Memory B cell (primary cell): ENCODE data around the gene KLK3.

Experiments used
- ATAC-seq: fragments of 150-1000 bp; cut with Tn5 transposase; 2 replicates; pipeline ENCODE4 v1.10.0; 2021; ENCODE audit warnings: low read depth, mild to moderate bottlenecking, moderate library complexity
- DNase-seq, 2 donors: peaks; one replicate each; pipeline ENCODE4 v3.0.0; 2022; ENCODE audit warnings: low spot score in 2 of 2
- H3K27ac Mint-ChIP-seq: one replicate; pipeline ENCODE4 v1.8.0; 2022; ENCODE audit warnings: mild to moderate bottlenecking, moderate library complexity, mixed read lengths
- H3K27me3 Mint-ChIP-seq: one replicate; pipeline ENCODE4 v1.8.0; 2022; ENCODE audit warnings: mixed read lengths
- H3K36me3 Mint-ChIP-seq: one replicate; pipeline ENCODE4 v1.8.0; 2022; ENCODE audit warnings: mild to moderate bottlenecking, mixed read lengths
- H3K4me1 Mint-ChIP-seq: one replicate; pipeline ENCODE4 v1.8.0; 2022; ENCODE audit warnings: mixed read lengths
- H3K4me3 Mint-ChIP-seq: one replicate; pipeline ENCODE4 v1.8.0; 2022; ENCODE audit warnings: mild to moderate bottlenecking, moderate library complexity, mixed read lengths
- H3K9me3 Mint-ChIP-seq: one replicate; pipeline ENCODE4 v1.8.0; 2022; ENCODE audit warnings: mixed read lengths

KLK3 gene

DNA sequence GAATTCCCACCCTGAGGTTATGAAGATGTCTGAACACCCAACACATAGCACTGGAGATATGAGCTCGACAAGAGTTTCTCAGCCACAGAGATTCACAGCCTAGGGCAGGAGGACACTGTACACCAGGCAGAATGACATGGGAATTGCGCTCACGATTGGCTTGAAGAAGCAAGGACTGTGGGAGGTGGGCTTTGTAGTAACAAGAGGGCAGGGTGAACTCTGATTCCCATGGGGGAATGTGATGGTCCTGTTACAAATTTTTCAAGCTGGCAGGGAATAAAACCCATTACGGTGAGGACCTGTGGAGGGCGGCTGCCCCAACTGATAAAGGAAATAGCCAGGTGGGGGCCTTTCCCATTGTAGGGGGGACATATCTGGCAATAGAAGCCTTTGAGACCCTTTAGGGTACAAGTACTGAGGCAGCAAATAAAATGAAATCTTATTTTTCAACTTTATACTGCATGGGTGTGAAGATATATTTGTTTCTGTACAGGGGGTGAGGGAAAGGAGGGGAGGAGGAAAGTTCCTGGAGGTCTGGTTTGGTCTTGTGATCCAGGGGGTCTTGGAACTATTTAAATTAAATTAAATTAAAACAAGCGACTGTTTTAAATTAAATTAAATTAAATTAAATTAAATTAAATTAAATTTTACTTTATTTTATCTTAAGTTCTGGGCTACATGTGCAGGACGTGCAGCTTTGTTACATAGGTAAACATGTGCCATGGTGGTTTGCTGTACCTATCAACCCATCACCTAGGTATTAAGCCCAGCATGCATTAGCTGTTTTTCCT, 7.0 kb downstream of the KLK3 start:
- Mint-ChIP-seq H3K9me3 (peaks cover 7% of the 10 kb centered on the region), H3K4me1 (peaks cover 7% of the 10 kb centered on the region), H3K27me3 (peaks cover 23% of the 10 kb centered on the region), H3K36me3 (peaks cover 5% of the 10 kb centered on the region), H3K27ac (no peak overlapping the region), H3K4me3 (no peak overlapping the region)
- ATAC-seq (no peak), DNase-seq (no peak)

GRCh38 chr19:50869479-50869878, 14.8 kb downstream of the KLK3 start:
- Mint-ChIP-seq H3K27ac (no peak overlapping the region), H3K4me1 (no peaks in the 10 kb centered on the region), H3K9me3 (no peaks in the 10 kb centered on the region), H3K27me3 (peaks cover 19% of the 10 kb centered on the region), H3K4me3 (no peak overlapping the region), H3K36me3 (no peaks in the 10 kb centered on the region)
- ATAC-seq (no peak), DNase-seq (no peak)

- H3K9me3 Mint-ChIP-seq, result no peaks in the 10 kb centered on the region
- no peaks in the 10 kb centered on the region for H3K4me1 Mint-ChIP-seq
- no peaks in the 10 kb centered on the region for H3K36me3 Mint-ChIP-seq
- DNase-seq, result no peak
- peak; percentile 34 for ATAC-seq
- peaks cover 19% of the 10 kb centered on the region for H3K27me3 Mint-ChIP-seq
- H3K4me3 Mint-ChIP-seq, result no peak overlapping the region
- H3K27ac Mint-ChIP-seq, result no peak overlapping the region
Observed at GRCh38 chr19:50870417-50871089, 15.8 kb downstream of the KLK3 start.

- H3K4me3 Mint-ChIP-seq, result no peak within 1 kb of the TSS
- H3K27ac Mint-ChIP-seq, result no peak within 1 kb of the TSS
Observed at GRCh38 chr19:50873056-50873455, 18.3 kb downstream of the KLK3 start, which contains the start of gene KLK2. TSS of gene KLK2 (plus strand) at chr19:50873439. CDS start at chr19:50873474, 35 bp downstream.

DNA sequence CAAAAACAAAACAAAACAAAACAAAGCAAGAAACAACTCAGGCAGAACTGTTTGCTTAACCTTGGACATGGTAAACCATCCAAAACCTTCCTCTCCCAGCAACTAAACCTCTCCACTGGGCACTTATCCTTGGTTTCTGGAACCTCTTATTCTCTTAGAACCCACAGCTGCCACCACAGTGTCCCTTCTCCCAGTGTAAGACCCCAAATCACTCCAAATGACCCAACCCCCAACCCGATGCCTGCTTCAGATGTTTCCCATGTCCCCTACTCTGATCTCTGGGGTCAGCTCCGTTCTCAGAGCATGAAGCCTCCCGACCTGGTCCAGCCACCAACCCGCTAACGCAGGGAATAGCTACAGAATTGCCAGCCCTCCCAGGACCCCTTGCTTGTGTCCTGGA, 19.5 kb downstream of the KLK3 start:
- ATAC-seq (no peak), DNase-seq (no peak)
- no peak overlapping the region for H3K27ac Mint-ChIP-seq
- H3K9me3 Mint-ChIP-seq, result no peaks in the 10 kb centered on the region
- H3K27me3 Mint-ChIP-seq, result peaks cover 18% of the 10 kb centered on the region
- no peaks in the 10 kb centered on the region for H3K36me3 Mint-ChIP-seq
- H3K4me1 Mint-ChIP-seq, result peaks cover 2% of the 10 kb centered on the region
- no peak overlapping the region for H3K4me3 Mint-ChIP-seq

More at GRCh38 chr19:50873056-50873455, 18.3 kb downstream of the KLK3 start, which contains the start of gene KLK2:
- ATAC-seq (no peak), DNase-seq (no peak)
- Mint-ChIP-seq H3K36me3 (no peaks in the 10 kb centered on the region), H3K9me3 (no peaks in the 10 kb centered on the region), H3K27me3 (peaks cover 18% of the 10 kb centered on the region), H3K4me1 (no peaks in the 10 kb centered on the region)

- DNase-seq (no peak), ATAC-seq (peak; percentile 62)
- Mint-ChIP-seq H3K4me1 (peaks cover 2% of the 10 kb centered on the region), H3K36me3 (no peaks in the 10 kb centered on the region), H3K9me3 (no peaks in the 10 kb centered on the region), H3K4me3 (no peak overlapping the region), H3K27me3 (peaks cover 13% of the 10 kb centered on the region), H3K27ac (no peak overlapping the region)
Observed at GRCh38 chr19:50875795-50876422, 21.2 kb downstream of the KLK3 start.

DNA sequence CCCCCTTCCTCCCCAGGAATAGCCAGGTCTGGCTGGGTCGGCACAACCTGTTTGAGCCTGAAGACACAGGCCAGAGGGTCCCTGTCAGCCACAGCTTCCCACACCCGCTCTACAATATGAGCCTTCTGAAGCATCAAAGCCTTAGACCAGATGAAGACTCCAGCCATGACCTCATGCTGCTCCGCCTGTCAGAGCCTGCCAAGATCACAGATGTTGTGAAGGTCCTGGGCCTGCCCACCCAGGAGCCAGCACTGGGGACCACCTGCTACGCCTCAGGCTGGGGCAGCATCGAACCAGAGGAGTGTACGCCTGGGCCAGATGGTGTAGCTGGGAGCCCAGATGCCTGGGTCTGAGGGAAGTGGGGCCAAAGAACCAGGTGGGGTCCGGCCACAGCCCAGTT, 21.7 kb downstream of the KLK3 start:
- peaks cover 2% of the 10 kb centered on the region for H3K4me1 Mint-ChIP-seq
- H3K9me3 Mint-ChIP-seq, result no peaks in the 10 kb centered on the region
- ATAC-seq, result no peak
- no peak overlapping the region for H3K27ac Mint-ChIP-seq
- no peak for DNase-seq
- H3K4me3 Mint-ChIP-seq, result no peak overlapping the region
- H3K27me3 Mint-ChIP-seq, result peaks cover 8% of the 10 kb centered on the region
- H3K36me3 Mint-ChIP-seq, result no peaks in the 10 kb centered on the region

DNA sequence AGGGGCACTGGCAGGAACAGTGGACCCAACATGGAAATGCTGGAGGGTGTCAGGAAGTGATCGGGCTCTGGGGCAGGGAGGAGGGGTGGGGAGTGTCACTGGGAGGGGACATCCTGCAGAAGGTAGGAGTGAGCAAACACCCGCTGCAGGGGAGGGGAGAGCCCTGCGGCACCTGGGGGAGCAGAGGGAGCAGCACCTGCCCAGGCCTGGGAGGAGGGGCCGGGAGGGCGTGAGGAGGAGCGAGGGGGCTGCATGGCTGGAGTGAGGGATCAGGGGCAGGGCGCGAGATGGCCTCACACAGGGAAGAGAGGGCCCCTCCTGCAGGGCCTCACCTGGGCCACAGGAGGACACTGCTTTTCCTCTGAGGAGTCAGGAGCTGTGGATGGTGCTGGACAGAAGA, 22.6 kb downstream of the KLK3 start:
- ATAC-seq (no peak), DNase-seq (no peak)
- Mint-ChIP-seq H3K36me3 (no peaks in the 10 kb centered on the region), H3K27ac (no peak overlapping the region), H3K9me3 (no peaks in the 10 kb centered on the region), H3K27me3 (peaks cover 5% of the 10 kb centered on the region), H3K4me3 (no peak overlapping the region), H3K4me1 (peaks cover 9% of the 10 kb centered on the region)

GRCh38 chr19:50878851-50879250, 24.1 kb downstream of the KLK3 start:
- H3K36me3 Mint-ChIP-seq, result no peaks in the 10 kb centered on the region
- peaks cover 9% of the 10 kb centered on the region for H3K4me1 Mint-ChIP-seq
- H3K4me3 Mint-ChIP-seq, result no peak overlapping the region
- DNase-seq (no peak), ATAC-seq (no peak)
- H3K27ac Mint-ChIP-seq, result no peak overlapping the region
- H3K27me3 Mint-ChIP-seq, result peaks cover 4% of the 10 kb centered on the region
- no peaks in the 10 kb centered on the region for H3K9me3 Mint-ChIP-seq

DNA sequence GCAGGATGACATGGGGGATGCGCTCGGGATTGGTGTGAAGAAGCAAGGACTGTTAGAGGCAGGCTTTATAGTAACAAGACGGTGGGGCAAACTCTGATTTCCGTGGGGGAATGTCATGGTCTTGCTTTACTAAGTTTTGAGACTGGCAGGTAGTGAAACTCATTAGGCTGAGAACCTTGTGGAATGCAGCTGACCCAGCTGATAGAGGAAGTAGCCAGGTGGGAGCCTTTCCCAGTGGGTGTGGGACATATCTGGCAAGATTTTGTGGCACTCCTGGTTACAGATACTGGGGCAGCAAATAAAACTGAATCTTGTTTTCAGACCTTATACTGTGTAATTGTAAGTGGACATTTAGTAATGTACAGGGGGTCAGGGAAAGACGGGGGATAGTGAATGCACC, 25.5 kb downstream of the KLK3 start:
- ATAC-seq (no peak), DNase-seq (no peak)
- H3K27me3 Mint-ChIP-seq, result peaks cover 6% of the 10 kb centered on the region
- peaks cover 9% of the 10 kb centered on the region for H3K4me1 Mint-ChIP-seq
- H3K9me3 Mint-ChIP-seq, result no peaks in the 10 kb centered on the region
- H3K36me3 Mint-ChIP-seq, result no peaks in the 10 kb centered on the region
- no peak overlapping the region for H3K27ac Mint-ChIP-seq
- H3K4me3 Mint-ChIP-seq, result no peak overlapping the region

- peaks cover 10% of the 10 kb centered on the region for H3K4me1 Mint-ChIP-seq
- peaks cover 6% of the 10 kb centered on the region for H3K27me3 Mint-ChIP-seq
- DNase-seq, result no peak
- no peak overlapping the region for H3K27ac Mint-ChIP-seq
- no peaks in the 10 kb centered on the region for H3K9me3 Mint-ChIP-seq
- H3K36me3 Mint-ChIP-seq, result no peaks in the 10 kb centered on the region
- no peak for ATAC-seq
- H3K4me3 Mint-ChIP-seq, result no peak overlapping the region
Observed at GRCh38 chr19:50882188-50882587, 27.5 kb downstream of the KLK3 start.

DNA sequence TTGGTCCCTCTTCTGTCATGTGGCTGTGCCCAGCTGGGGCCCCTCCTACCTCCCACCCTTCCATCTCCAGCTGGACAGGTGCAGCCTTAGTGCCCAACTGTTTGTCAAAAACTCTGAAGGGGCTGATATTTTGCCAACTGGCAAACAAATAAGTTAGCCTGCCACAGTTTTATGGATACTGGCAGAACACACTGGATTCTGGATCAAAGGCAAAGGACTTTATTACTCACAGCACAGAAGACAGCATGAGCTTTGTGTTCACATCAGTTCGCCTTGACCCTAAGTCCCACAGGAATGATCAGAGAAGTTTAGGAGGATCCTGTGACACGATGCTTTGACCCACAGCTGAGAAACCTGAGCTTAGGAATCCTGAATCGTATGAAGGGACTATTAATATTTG, 34.9 kb downstream of the KLK3 start:
- H3K9me3 Mint-ChIP-seq, result no peaks in the 10 kb centered on the region
- no peak overlapping the region for H3K4me3 Mint-ChIP-seq
- peaks cover 6% of the 10 kb centered on the region for H3K27me3 Mint-ChIP-seq
- no peaks in the 10 kb centered on the region for H3K36me3 Mint-ChIP-seq
- no peak overlapping the region for H3K27ac Mint-ChIP-seq
- DNase-seq, result no peak
- peaks cover 14% of the 10 kb centered on the region for H3K4me1 Mint-ChIP-seq
- no peak for ATAC-seq

- peaks cover 18% of the 10 kb centered on the region for H3K4me1 Mint-ChIP-seq
- peak; percentile 88 for ATAC-seq
- H3K9me3 Mint-ChIP-seq, result peaks cover 4% of the 10 kb centered on the region
- peak overlapping the region; percentile 85 for H3K27ac Mint-ChIP-seq
- DNase-seq, result no peak
- peaks cover 3% of the 10 kb centered on the region for H3K36me3 Mint-ChIP-seq
- no peak overlapping the region for H3K4me3 Mint-ChIP-seq
- peaks cover 3% of the 10 kb centered on the region for H3K27me3 Mint-ChIP-seq
Observed at GRCh38 chr19:50890422-50891252, 35.9 kb downstream of the KLK3 start.

DNA sequence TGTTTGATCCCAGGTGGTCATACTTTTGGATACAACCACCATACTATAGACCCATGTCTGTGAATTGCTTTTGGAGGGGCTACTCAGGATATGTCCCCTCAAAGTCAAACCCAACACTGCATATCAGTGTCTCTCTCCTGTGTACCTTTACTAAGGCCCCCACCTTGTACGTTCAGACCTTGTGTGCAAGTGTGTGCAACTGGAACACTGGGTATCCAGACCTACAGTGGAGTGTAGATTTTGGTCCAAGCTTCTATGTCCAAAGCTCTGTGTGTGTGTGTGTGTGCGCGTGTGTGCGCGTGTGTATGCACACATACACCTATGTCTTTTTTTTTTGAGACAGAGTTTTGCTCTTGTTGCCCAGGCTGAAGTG, 36.5 kb downstream of the KLK3 start:
- ATAC-seq (peak; percentile 35), DNase-seq (no peak)
- Mint-ChIP-seq H3K4me3 (no peak overlapping the region), H3K27ac (peak overlapping the region; percentile 85), H3K9me3 (peaks cover 4% of the 10 kb centered on the region), H3K36me3 (peaks cover 3% of the 10 kb centered on the region), H3K4me1 (peaks cover 21% of the 10 kb centered on the region), H3K27me3 (peaks cover 3% of the 10 kb centered on the region)
